ENCODE measurements around the gene C1QTNF2. TPM values are rescaled to one million over a fixed set of nuclear protein-coding genes. Genes with fewer than 3 reads are reported as not detected.

Gene C1QTNF2
- total and polyA plus RNA-seq, 2 donors (not counting 1 experiment from before 2014, with no cell fraction given): not detected

- Histone ChIP-seq H3K36me3 (replicated peaks in 1 of 2; ENCODE audit: control extremely low read depth in 1 of 2, control insufficient read depth in 1 of 2, extremely low read depth in 1 of 2, insufficient read depth in 2 of 2, low read length in 1 of 2) (no peaks in the 10 kb centered on the region), H3K4me2 (replicated peaks; ENCODE audit: low read depth, low read length, poor library complexity, severe bottlenecking) (no peak overlapping the region), H4K20me1 (ENCODE audit: control insufficient read depth, insufficient read depth, low read length, poor library complexity, severe bottlenecking) (no peaks in the 10 kb centered on the region), H3K4me3 (ENCODE audit: control extremely low read depth in 1 of 5, extremely low read depth in 1 of 5, insufficient read depth in 1 of 5, low read depth in 2 of 5, low read length in 4 of 5) (no peak overlapping the region), H3K79me2 (ENCODE audit: control insufficient read depth, insufficient read depth, low read length) (no peaks in the 10 kb centered on the region), H3K9me3 (ENCODE audit: control extremely low read depth in 1 of 3, control insufficient read depth in 2 of 3, insufficient read depth in 1 of 3, low read length in 2 of 3) (no peaks in the 10 kb centered on the region), H3K27ac (ENCODE audit: low read length in 2 of 2) (no peak overlapping the region), H3K9ac (ENCODE audit: low read length) (no peak overlapping the region), H3K27me3 (replicated peaks in 1 of 4; ENCODE audit: control extremely low read depth in 1 of 4, control insufficient read depth in 3 of 4, insufficient read depth in 4 of 4, low read length in 3 of 4) (peaks cover 0 to 4% (median under 1%) of the 10 kb centered on the region in 4 experiments), H3K4me1 (ENCODE audit: control insufficient read depth in 2 of 2, insufficient read depth in 2 of 2, low read length in 2 of 2) (no peaks in the 10 kb centered on the region), H2AFZ (ENCODE audit: insufficient read depth, low read depth, low read length, poor library complexity, severe bottlenecking) (no peak overlapping the region)
- intact Hi-C loops (cut with micrococcal nuclease): no loop called here
- Mint-ChIP-seq H3K4me1 (no peaks in the 10 kb centered on the region), H3K27me3 (peaks cover 21% of the 10 kb centered on the region), H3K9me3 (ENCODE audit: insufficient read depth) (no peaks in the 10 kb centered on the region), H3K4me3 (no peak overlapping the region), H3K27ac (no peak overlapping the region)
- POLR2A ChIA-PET: no interaction called here
- CTCF ChIA-PET: no interaction called here
- ATAC-seq (ENCODE audit: low read depth) (no peak), DNase-seq (no peak)
- no CpG with 5 or more reads among the region's 4 CpGs for WGBS (ENCODE audit: insufficient coverage)
- TF ChIP-seq, protein P1, sequence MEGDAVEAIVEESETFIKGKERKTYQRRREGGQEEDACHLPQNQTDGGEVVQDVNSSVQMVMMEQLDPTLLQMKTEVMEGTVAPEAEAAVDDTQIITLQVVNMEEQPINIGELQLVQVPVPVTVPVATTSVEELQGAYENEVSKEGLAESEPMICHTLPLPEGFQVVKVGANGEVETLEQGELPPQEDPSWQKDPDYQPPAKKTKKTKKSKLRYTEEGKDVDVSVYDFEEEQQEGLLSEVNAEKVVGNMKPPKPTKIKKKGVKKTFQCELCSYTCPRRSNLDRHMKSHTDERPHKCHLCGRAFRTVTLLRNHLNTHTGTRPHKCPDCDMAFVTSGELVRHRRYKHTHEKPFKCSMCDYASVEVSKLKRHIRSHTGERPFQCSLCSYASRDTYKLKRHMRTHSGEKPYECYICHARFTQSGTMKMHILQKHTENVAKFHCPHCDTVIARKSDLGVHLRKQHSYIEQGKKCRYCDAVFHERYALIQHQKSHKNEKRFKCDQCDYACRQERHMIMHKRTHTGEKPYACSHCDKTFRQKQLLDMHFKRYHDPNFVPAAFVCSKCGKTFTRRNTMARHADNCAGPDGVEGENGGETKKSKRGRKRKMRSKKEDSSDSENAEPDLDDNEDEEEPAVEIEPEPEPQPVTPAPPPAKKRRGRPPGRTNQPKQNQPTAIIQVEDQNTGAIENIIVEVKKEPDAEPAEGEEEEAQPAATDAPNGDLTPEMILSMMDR (IDR thresholded peaks at IDR 0.05): no peak
- no peak for TF ChIP-seq EZH2 (IDR thresholded peaks at IDR 0.05; ENCODE audit: borderline replicate concordance, insufficient read depth, low read depth, low read length, poor library complexity, severe bottlenecking)
These were observed 52.0 kb downstream of the C1QTNF2 start for GRCh38 chr5:160318409-160318808.

DNA sequence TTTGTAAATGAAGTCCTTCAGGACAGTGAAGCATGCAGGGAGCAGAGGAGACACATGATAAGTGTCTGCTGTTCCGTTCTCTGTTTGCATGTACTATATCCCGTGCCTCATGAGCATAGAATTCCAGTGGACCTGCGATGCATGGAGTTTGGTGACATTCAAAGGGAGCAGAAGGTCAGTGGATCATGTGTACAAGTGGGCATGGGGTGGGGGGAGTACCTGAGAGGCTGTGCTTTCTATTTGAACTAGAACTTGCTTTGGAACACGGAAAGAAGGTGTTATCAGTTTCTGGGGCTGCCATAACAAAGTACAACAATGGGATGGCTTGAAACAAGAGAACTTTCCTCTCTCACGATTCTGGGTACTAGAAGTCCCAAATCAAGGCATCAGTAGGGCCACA is 53.0 kb downstream of the C1QTNF2 start:
- 98% methylated on average over 5 of the region's 5 CpGs for WGBS (ENCODE audit: insufficient coverage)
- H3K4me1 ChIP-seq (ENCODE audit: control insufficient read depth in 2 of 2, insufficient read depth in 2 of 2, low read length in 2 of 2): peaks cover 0 to 5% of the 10 kb centered on the region in 2 donors

More for the DNA sequence above, 53.0 kb downstream of the C1QTNF2 start:
- peaks cover 4% of the 10 kb centered on the region for H3K4me1 Mint-ChIP-seq
- Histone ChIP-seq H3K79me2 (ENCODE audit: control insufficient read depth, insufficient read depth, low read length) (no peaks in the 10 kb centered on the region), H3K4me3 (ENCODE audit: control extremely low read depth in 1 of 5, extremely low read depth in 1 of 5, insufficient read depth in 1 of 5, low read depth in 2 of 5, low read length in 4 of 5) (no peak overlapping the region), H3K36me3 (replicated peaks in 1 of 2; ENCODE audit: control extremely low read depth in 1 of 2, control insufficient read depth in 1 of 2, extremely low read depth in 1 of 2, insufficient read depth in 2 of 2, low read length in 1 of 2) (no peaks in the 10 kb centered on the region), H3K27me3 (replicated peaks in 1 of 4; ENCODE audit: control extremely low read depth in 1 of 4, control insufficient read depth in 3 of 4, insufficient read depth in 4 of 4, low read length in 3 of 4) (peaks cover 0 to 11% (median 7%) of the 10 kb centered on the region in 4 experiments), H3K4me2 (replicated peaks; ENCODE audit: low read depth, low read length, poor library complexity, severe bottlenecking) (no peak overlapping the region), H4K20me1 (ENCODE audit: control insufficient read depth, insufficient read depth, low read length, poor library complexity, severe bottlenecking) (no peaks in the 10 kb centered on the region), H3K9ac (ENCODE audit: low read length) (no peak overlapping the region), H3K27ac (ENCODE audit: low read length in 2 of 2) (no peak overlapping the region), H2AFZ (ENCODE audit: insufficient read depth, low read depth, low read length, poor library complexity, severe bottlenecking) (no peak overlapping the region), H3K9me3 (ENCODE audit: control extremely low read depth in 1 of 3, control insufficient read depth in 2 of 3, insufficient read depth in 1 of 3, low read length in 2 of 3) (no peaks in the 10 kb centered on the region)
- no peak overlapping the region for H3K4me3 Mint-ChIP-seq
- H3K27me3 Mint-ChIP-seq: peaks cover 30% of the 10 kb centered on the region
- no peaks in the 10 kb centered on the region for H3K9me3 Mint-ChIP-seq (ENCODE audit: insufficient read depth)
- CTCF ChIA-PET: interaction anchor here (0.6 kb wide), 1 partner anchor 12 kb away, joined by 3 read pairs; no protein-coding TSS in a partner anchor
- no peak overlapping the region for H3K27ac Mint-ChIP-seq
- TF ChIP-seq, protein P1 (IDR thresholded peaks at IDR 0.05): no peak
- no peak for TF ChIP-seq EZH2 (IDR thresholded peaks at IDR 0.05; ENCODE audit: borderline replicate concordance, insufficient read depth, low read depth, low read length, poor library complexity, severe bottlenecking)
- DNase-seq (no peak), ATAC-seq (ENCODE audit: low read depth) (no peak)
- intact Hi-C loops (cut with micrococcal nuclease): no loop called here
- POLR2A ChIA-PET: no interaction called here

Measured in B cell (primary cell).